B cell (primary cell): ENCODE results near the gene BCL6B. TPM values are rescaled to one million over a fixed set of nuclear protein-coding genes. Genes with fewer than 3 reads are reported as not detected.

Source experiments
- ATAC-seq: fragments of 200-7000 bp; cut with Tn5 transposase; one replicate; pipeline ENCODE4 v1.10.0; 2021; ENCODE audit warnings: low read depth, mild to moderate bottlenecking, moderate number of reproducible peaks, moderate library complexity
- CTCF ChIA-PET: fragments of 350-600 bp; sonication (Branson Sonifier 250); formaldehyde crosslinking; loops from one replicate; lab custom pipeline; 2021; ENCODE audit warnings: antibody characterized with exemption, inconsistent platforms; lab: Charles Lee
- POLR2A ChIA-PET: fragments of 350-600 bp; sonication (Branson Sonifier 250); formaldehyde crosslinking; loops from one replicate; lab custom pipeline; 2021; ENCODE audit warnings: antibody characterized with exemption; lab: Charles Lee
- DNase-seq: peaks from one replicate; pipeline ENCODE4 v3.0.0; 2013
- H2AFZ ChIP-seq: 2 replicates; pipeline ENCODE4 v1.6.1; 2012; ENCODE audit warnings: mild to moderate bottlenecking, low read depth, low read length; ENCODE audit not compliant: insufficient read depth, poor library complexity, severe bottlenecking
- H3K27ac ChIP-seq, 2 donors: 1 replicate in 1 of 2; 2 replicates in 1 of 2; pipeline ENCODE4 v1.5.1; 2012 to 2013; ENCODE audit warnings: low read length in 2 of 2, mild to moderate bottlenecking in 2 of 2, moderate library complexity in 1 of 2
- H3K27me3 ChIP-seq, 4 experiments: fragments of 200-600 bp in 1 of 4; sonication (generic) in 1 of 4; replicated peaks in 1 of 4; 1 replicate in 2 of 4; 2 replicates in 2 of 4; pipeline versions ENCODE4 v1.6.1 to v1.7.0; 2013 to 2016; ENCODE audit warnings: low read length in 3 of 4, mild to moderate bottlenecking in 2 of 4, mixed read lengths in 1 of 4, moderate library complexity in 1 of 4; ENCODE audit not compliant: insufficient read depth in 4 of 4, control insufficient read depth in 3 of 4; ENCODE audit errors: control extremely low read depth in 1 of 4
- H3K36me3 ChIP-seq, 2 experiments: replicated peaks in 1 of 2; 1 replicate in 1 of 2; 2 replicates in 1 of 2; pipeline versions ENCODE4 v1.6.1 to v1.7.1; 2013; ENCODE audit warnings: low read length in 1 of 2; ENCODE audit not compliant: insufficient read depth in 2 of 2, control insufficient read depth in 1 of 2; ENCODE audit errors: control extremely low read depth in 1 of 2, extremely low read depth in 1 of 2
- H3K4me1 ChIP-seq, 2 donors: fragments of 200-600 bp in 1 of 2; sonication (generic) in 1 of 2; 1 replicate in 1 of 2; 2 replicates in 1 of 2; pipeline versions ENCODE4 v1.5.1 to v1.6.1; 2013 to 2017; ENCODE audit warnings: low read length in 2 of 2; ENCODE audit not compliant: control insufficient read depth in 2 of 2, insufficient read depth in 2 of 2
- H3K4me2 ChIP-seq: replicated peaks from 2 replicates; pipeline ENCODE3; 2012; ENCODE audit warnings: mild to moderate bottlenecking, low read depth, low read length; ENCODE audit not compliant: poor library complexity, severe bottlenecking
- H3K4me3 ChIP-seq, 5 experiments: fragments of 200-600 bp in 1 of 5; sonication (generic) in 1 of 5; 1 replicate in 3 of 5; 2 replicates in 2 of 5; pipeline versions ENCODE4 v1.5.1 to v1.7.0; 2011 to 2016; ENCODE audit warnings: low read length in 4 of 5, mild to moderate bottlenecking in 4 of 5, low read depth in 2 of 5, control low read depth in 1 of 5, moderate library complexity in 1 of 5; ENCODE audit not compliant: insufficient read depth in 1 of 5; ENCODE audit errors: control extremely low read depth in 1 of 5, extremely low read depth in 1 of 5
- H3K79me2 ChIP-seq: fragments of 200-600 bp; sonication (generic); one replicate; pipeline ENCODE4 v1.6.0; 2016; ENCODE audit warnings: low read length; ENCODE audit not compliant: control insufficient read depth, insufficient read depth
- H3K9ac ChIP-seq: fragments of 200-600 bp; sonication (generic); 2 replicates; pipeline ENCODE4 v1.6.1; 2017; ENCODE audit warnings: mild to moderate bottlenecking, low read length, moderate library complexity
- H3K9me3 ChIP-seq, 3 donors: one replicate each; pipeline versions ENCODE4 v1.6.1 to v1.7.1; 2013; ENCODE audit warnings: low read length in 2 of 3; ENCODE audit not compliant: control insufficient read depth in 2 of 3, insufficient read depth in 1 of 3; ENCODE audit errors: control extremely low read depth in 1 of 3
- H4K20me1 ChIP-seq: 2 replicates; pipeline ENCODE4 v1.6.0; 2012; ENCODE audit warnings: mild to moderate bottlenecking, low read length; ENCODE audit not compliant: insufficient read depth, control insufficient read depth, poor library complexity, severe bottlenecking
- H3K27ac Mint-ChIP-seq: one replicate; pipeline ENCODE4 v1.8.0; 2021; ENCODE audit warnings: mixed read lengths
- H3K27me3 Mint-ChIP-seq: one replicate; pipeline ENCODE4 v1.8.0; 2021; ENCODE audit warnings: mixed read lengths
- H3K4me1 Mint-ChIP-seq: one replicate; pipeline ENCODE4 v1.8.0; 2021; ENCODE audit warnings: mixed read lengths
- H3K4me3 Mint-ChIP-seq: one replicate; pipeline ENCODE4 v1.8.0; 2021; ENCODE audit warnings: mixed read lengths
- H3K9me3 Mint-ChIP-seq: one replicate; pipeline ENCODE4 v1.8.0; 2022; ENCODE audit warnings: mixed read lengths; ENCODE audit not compliant: insufficient read depth
- EZH2 ChIP-seq: IDR thresholded peaks from 2 replicates; pipeline ENCODE4 v1.6.1; 2012; ENCODE audit warnings: borderline replicate concordance, low read depth, mild to moderate bottlenecking, moderate library complexity, low read length; ENCODE audit not compliant: insufficient read depth, poor library complexity, severe bottlenecking
- WGBS: methylation state at CpG from one replicate; pipeline ENCODE4 v1.1.5; 2013; ENCODE audit warnings: missing lambda C conversion rate; ENCODE audit not compliant: insufficient coverage; 5-methylcytosine and 5-hydroxymethylcytosine counted together
- intact Hi-C: fragments of 100-400 bp; cut with micrococcal nuclease; formaldehyde crosslinking; loops from one replicate; pipeline ENCODE4 v1.10.0; 2022
- polyA plus RNA-seq: library from polyadenylated mRNA; depleted of rRNA; stranded (reverse); fragments of >200 nt; gene quantifications from 2 replicates; pipeline ENCODE4 v1.2.3, GENCODE V29; 2012
- small RNA-seq: library from RNA; depleted of rRNA; stranded (forward); fragments of <200 nt; gene quantifications from one replicate; pipeline ENCODE3, GENCODE V24; 2012; ENCODE audit warnings: low replicate concordance, low read depth; ENCODE audit not compliant: insufficient read length
- total RNA-seq, 2 donors: library from RNA; stranded (reverse); fragments of 120-200 nt in 1 of 2; gene quantifications; 1 replicate in 1 of 2; 2 replicates in 1 of 2; pipeline versions ENCODE4 v1.2.3 to v1.2.4, GENCODE V29; 2013 to 2022
- TF ChIP-seq, protein P1 (sequence below): fragments of 200-600 bp; IDR thresholded peaks from one replicate; pipeline ENCODE4 v1.8.0; 2022; ENCODE audit warnings: antibody characterized with exemption, mild to moderate bottlenecking

The BCL6B gene
- total and polyA plus RNA-seq, 2 donors (not counting 1 experiment from before 2014, with no cell fraction given) = 0.25 to 0.34 TPM

DNA sequence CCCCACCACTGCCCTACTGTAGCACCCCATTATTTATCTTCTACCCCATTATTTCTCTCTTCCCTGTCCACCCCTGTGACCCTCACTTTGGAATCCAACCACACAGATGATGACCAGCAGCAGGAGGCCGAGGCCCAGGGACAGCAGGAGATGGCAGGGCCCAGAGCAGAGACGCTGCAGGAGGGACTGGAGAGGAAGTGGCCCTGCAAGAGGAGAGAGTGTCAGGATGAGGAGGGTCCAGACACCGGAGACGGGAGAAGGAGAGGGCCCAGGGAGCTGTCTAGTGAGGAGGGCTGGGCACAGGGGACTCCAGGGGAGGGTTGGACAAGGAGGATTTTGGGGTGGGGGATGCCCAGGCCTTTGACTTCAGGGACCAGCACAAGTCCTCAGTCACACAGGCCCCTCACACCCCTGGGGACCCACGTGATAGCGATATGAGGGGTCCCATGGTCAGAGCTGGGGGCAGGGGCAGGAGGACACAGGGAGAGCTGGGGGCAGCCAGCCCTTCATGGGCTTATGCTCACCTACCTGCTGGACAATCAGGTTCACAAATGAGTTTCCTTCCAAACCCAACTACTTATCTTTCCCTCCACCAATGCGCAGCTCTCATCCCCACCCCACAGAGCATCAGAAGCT is 55.2 kb downstream of the BCL6B start:
- Histone ChIP-seq H3K27me3 (no peaks in the 10 kb centered on the region), H3K4me1 (peaks cover 10 to 17% of the 10 kb centered on the region in 2 donors), H2AFZ (no peak overlapping the region), H3K36me3 (no peaks in the 10 kb centered on the region), H3K4me3 (no peak overlapping the region), H3K27ac (no peak overlapping the region), H3K9me3 (peaks cover 0 to 4% (median 0%) of the 10 kb centered on the region in 3 donors), H3K79me2 (no peaks in the 10 kb centered on the region), H3K4me2 (no peak overlapping the region), H4K20me1 (no peaks in the 10 kb centered on the region), H3K9ac (no peak overlapping the region)
- H3K4me1 Mint-ChIP-seq = peaks cover 17% of the 10 kb centered on the region
- peaks cover 7% of the 10 kb centered on the region for H3K27me3 Mint-ChIP-seq
- H3K4me3 Mint-ChIP-seq = no peak overlapping the region
- intact Hi-C loops = no loop called here
- ATAC-seq (no peak), DNase-seq (no peak)
- no peaks in the 10 kb centered on the region for H3K9me3 Mint-ChIP-seq
- POLR2A ChIA-PET = no interaction called here
- CTCF ChIA-PET = no interaction called here
- H3K27ac Mint-ChIP-seq = no peak overlapping the region
- TF ChIP-seq, protein P1, sequence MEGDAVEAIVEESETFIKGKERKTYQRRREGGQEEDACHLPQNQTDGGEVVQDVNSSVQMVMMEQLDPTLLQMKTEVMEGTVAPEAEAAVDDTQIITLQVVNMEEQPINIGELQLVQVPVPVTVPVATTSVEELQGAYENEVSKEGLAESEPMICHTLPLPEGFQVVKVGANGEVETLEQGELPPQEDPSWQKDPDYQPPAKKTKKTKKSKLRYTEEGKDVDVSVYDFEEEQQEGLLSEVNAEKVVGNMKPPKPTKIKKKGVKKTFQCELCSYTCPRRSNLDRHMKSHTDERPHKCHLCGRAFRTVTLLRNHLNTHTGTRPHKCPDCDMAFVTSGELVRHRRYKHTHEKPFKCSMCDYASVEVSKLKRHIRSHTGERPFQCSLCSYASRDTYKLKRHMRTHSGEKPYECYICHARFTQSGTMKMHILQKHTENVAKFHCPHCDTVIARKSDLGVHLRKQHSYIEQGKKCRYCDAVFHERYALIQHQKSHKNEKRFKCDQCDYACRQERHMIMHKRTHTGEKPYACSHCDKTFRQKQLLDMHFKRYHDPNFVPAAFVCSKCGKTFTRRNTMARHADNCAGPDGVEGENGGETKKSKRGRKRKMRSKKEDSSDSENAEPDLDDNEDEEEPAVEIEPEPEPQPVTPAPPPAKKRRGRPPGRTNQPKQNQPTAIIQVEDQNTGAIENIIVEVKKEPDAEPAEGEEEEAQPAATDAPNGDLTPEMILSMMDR = no peak
- TF ChIP-seq EZH2 = no peak
- WGBS = 91% methylated on average over 7 of the region's 7 CpGs

DNA sequence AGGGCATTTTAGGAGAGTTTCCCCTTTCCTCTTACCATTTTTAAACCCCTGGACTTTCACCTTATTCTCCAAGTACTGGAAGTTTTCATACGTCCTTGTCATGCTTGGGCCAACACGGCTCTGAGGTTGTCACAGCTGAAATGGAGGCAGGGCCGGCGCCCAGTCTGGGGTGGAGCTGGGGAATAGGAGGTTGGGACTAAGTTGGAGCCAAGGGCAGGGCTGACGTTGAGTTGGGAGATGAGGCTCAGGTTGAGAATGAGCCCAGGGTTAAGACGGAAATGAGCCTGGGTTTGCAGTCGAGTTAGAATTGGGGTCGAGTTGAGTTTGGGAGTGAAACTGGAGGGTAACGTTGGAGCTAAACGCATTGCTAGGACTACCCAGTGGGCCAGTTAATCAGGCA is 55.9 kb downstream of the BCL6B start:
- ChIA-PET POLR2A (no interaction called here), CTCF (no interaction called here)
- TF ChIP-seq, protein P1 = no peak
- TF ChIP-seq EZH2 = no peak
- no peak overlapping the region for H2AFZ ChIP-seq
- H3K79me2 ChIP-seq = no peaks in the 10 kb centered on the region
- H4K20me1 ChIP-seq = no peaks in the 10 kb centered on the region
- no peak overlapping the region for H3K4me2 ChIP-seq
- H3K4me3 Mint-ChIP-seq = no peak overlapping the region
- no peak for ATAC-seq
- 92% methylated on average over 9 of the region's 10 CpGs for WGBS
- H3K36me3 ChIP-seq = no peaks in the 10 kb centered on the region
- peaks cover 10 to 14% of the 10 kb centered on the region in 2 donors for H3K4me1 ChIP-seq
- intact Hi-C loops = no loop called here
- peaks cover 20% of the 10 kb centered on the region for H3K4me1 Mint-ChIP-seq
- H3K27me3 ChIP-seq = peaks cover 0 to 4% (median 2%) of the 10 kb centered on the region in 4 experiments
- peaks cover 0 to 4% (median 0%) of the 10 kb centered on the region in 3 donors for H3K9me3 ChIP-seq
- H3K9ac ChIP-seq = no peak overlapping the region
- no peak overlapping the region for H3K27ac Mint-ChIP-seq
- H3K27me3 Mint-ChIP-seq = peaks cover 12% of the 10 kb centered on the region
- H3K27ac ChIP-seq = no peak overlapping the region
- no peak overlapping the region for H3K4me3 ChIP-seq
- H3K9me3 Mint-ChIP-seq = no peaks in the 10 kb centered on the region
- no peak for DNase-seq

Small RNA genes within 50 kb of the gene (small RNA-seq; reads per million reads assigned to genes)
- not detected for gene AC120057.1

Other genes starting within 250 kb of the BCL6B start
- gene FBXO39, start 246.8 kb upstream of the BCL6B start, total RNA-seq = 0.70 TPM in 1 of 2 replicates, not detected in the other
- 0.12 and 0.13 TPM in 2 replicates for gene FBXO39, start 246.8 kb upstream of the BCL6B start, polyA plus RNA-seq
- gene TEKT1, start 191.3 kb upstream of the BCL6B start, total RNA-seq = not detected in 2 replicates
- gene TEKT1, start 191.3 kb upstream of the BCL6B start, polyA plus RNA-seq = not detected in 2 replicates
- gene ALOX12, start 27.0 kb upstream of the BCL6B start, total RNA-seq = not detected in 2 replicates
- 0.07 and 0.14 TPM in 2 replicates for gene ALOX12, start 27.0 kb upstream of the BCL6B start, polyA plus RNA-seq
- 154 and 170 TPM in 2 replicates for gene RNASEK, start 10.4 kb upstream of the BCL6B start, total RNA-seq
- 179 and 221 TPM in 2 replicates for gene RNASEK, start 10.4 kb upstream of the BCL6B start, polyA plus RNA-seq
- 21.7 and 21.9 TPM in 2 replicates for gene SLC16A13, start 13.0 kb downstream of the BCL6B start, total RNA-seq
- 4.8 and 7.4 TPM in 2 replicates for gene SLC16A13, start 13.0 kb downstream of the BCL6B start, polyA plus RNA-seq
- 30.7 and 31.9 TPM in 2 replicates for gene SLC16A11, start 21.0 kb downstream of the BCL6B start, total RNA-seq
- 2.8 and 10.0 TPM in 2 replicates for gene SLC16A11, start 21.0 kb downstream of the BCL6B start, polyA plus RNA-seq
- 0.24 TPM in 1 of 2 replicates, not detected in the other for gene CLEC10A, start 57.2 kb downstream of the BCL6B start, total RNA-seq
- 0.15 and 0.99 TPM in 2 replicates for gene CLEC10A, start 57.2 kb downstream of the BCL6B start, polyA plus RNA-seq
- gene ASGR2, start 91.8 kb downstream of the BCL6B start, total RNA-seq = not detected in 2 replicates
- 0.30 and 1.00 TPM in 2 replicates for gene ASGR2, start 91.8 kb downstream of the BCL6B start, polyA plus RNA-seq
- gene ASGR1, start 156.3 kb downstream of the BCL6B start, total RNA-seq = 0.32 TPM in 1 of 2 replicates, not detected in the other
- gene ASGR1, start 156.3 kb downstream of the BCL6B start, polyA plus RNA-seq = 0.43 and 0.46 TPM in 2 replicates
- gene DLG4, start 196.8 kb downstream of the BCL6B start, total RNA-seq = 12.0 and 12.5 TPM in 2 replicates
- 2.0 and 2.5 TPM in 2 replicates for gene DLG4, start 196.8 kb downstream of the BCL6B start, polyA plus RNA-seq
- 640 and 655 TPM in 2 replicates for gene ACADVL, start 196.9 kb downstream of the BCL6B start, total RNA-seq
- 696 and 903 TPM in 2 replicates for gene ACADVL, start 196.9 kb downstream of the BCL6B start, polyA plus RNA-seq
- gene DVL2, start 211.5 kb downstream of the BCL6B start, total RNA-seq = 104 and 116 TPM in 2 replicates
- gene DVL2, start 211.5 kb downstream of the BCL6B start, polyA plus RNA-seq = 14.6 and 22.5 TPM in 2 replicates
- gene PHF23, start 216.4 kb downstream of the BCL6B start, total RNA-seq = 42.3 and 45.8 TPM in 2 replicates
- gene PHF23, start 216.4 kb downstream of the BCL6B start, polyA plus RNA-seq = 15.7 and 17.6 TPM in 2 replicates
- gene GABARAP, start 219.4 kb downstream of the BCL6B start, total RNA-seq = 350 and 371 TPM in 2 replicates
- gene GABARAP, start 219.4 kb downstream of the BCL6B start, polyA plus RNA-seq = 201 and 323 TPM in 2 replicates
- 160 and 162 TPM in 2 replicates for gene CTDNEP1, start 228.7 kb downstream of the BCL6B start, total RNA-seq
- gene CTDNEP1, start 228.7 kb downstream of the BCL6B start, polyA plus RNA-seq = 108 and 125 TPM in 2 replicates
- gene ELP5, start 229.2 kb downstream of the BCL6B start, total RNA-seq = 42.2 and 48.0 TPM in 2 replicates
- gene ELP5, start 229.2 kb downstream of the BCL6B start, polyA plus RNA-seq = 69.9 and 77.9 TPM in 2 replicates
- 1.2 TPM in 2 replicates for gene CLDN7, start 239.4 kb downstream of the BCL6B start, total RNA-seq
- 5.8 and 10.8 TPM in 2 replicates for gene CLDN7, start 239.4 kb downstream of the BCL6B start, polyA plus RNA-seq